ENCODE measurements around the gene VWA8. TPM values are rescaled to one million over a fixed set of nuclear protein-coding genes. Genes with fewer than 3 reads are reported as not detected.

Gene VWA8
- polyA plus RNA-seq, 1 experiment: 12.4 TPM

DNA sequence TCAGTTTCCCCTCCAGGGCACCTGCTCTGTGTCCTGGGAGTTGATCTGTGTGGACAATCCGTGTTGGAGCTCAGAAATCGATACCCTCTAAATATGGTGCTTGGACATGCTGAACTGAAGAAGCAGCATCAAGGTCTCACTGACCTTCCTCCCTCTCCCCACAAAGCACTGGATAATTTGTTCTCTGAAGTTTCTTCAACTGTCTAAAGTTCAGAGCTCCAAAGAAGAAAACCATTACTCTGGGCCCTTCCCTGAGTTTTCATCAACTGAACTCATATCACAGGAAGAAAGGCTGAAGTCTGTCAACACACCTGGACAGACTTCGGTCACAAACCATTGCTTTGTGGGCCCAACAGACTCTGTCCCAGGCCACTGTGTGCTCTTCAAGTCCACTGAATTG is 371.5 kb downstream of the VWA8 start:
- peak overlapping the region; percentile 42 for H3K27ac ChIP-seq (ENCODE audit: low read depth, low read length)
- H3K4me3 ChIP-seq (ENCODE audit: low read depth, low read length): no peak overlapping the region
- H3K9me3 ChIP-seq (ENCODE audit: control insufficient read depth, insufficient read depth, low read length): no peaks in the 10 kb centered on the region
- TF ChIP-seq CTCF (IDR thresholded peaks at IDR 0.05; ENCODE audit: low read depth, low read length): no peak
- ChIA-PET CTCF (no interaction called here), POLR2A (interaction anchor here (1.5 to 2.0 kb wide), 2 partner anchors 24 to 84 kb away, joined by 3 to 8 read pairs; no protein-coding TSS in a partner anchor)
- no peak for DNase-seq (ENCODE audit: low read depth, low spot score)
- H3K27me3 ChIP-seq (ENCODE audit: control insufficient read depth, insufficient read depth, low read length): no peaks in the 10 kb centered on the region

GRCh38 chr13:41588899-41589298 is 372.0 kb downstream of the VWA8 start:
- Histone ChIP-seq H3K4me3 (ENCODE audit: low read depth, low read length) (no peak overlapping the region), H3K9me3 (ENCODE audit: control insufficient read depth, insufficient read depth, low read length) (no peaks in the 10 kb centered on the region), H3K27me3 (ENCODE audit: control insufficient read depth, insufficient read depth, low read length) (no peaks in the 10 kb centered on the region), H3K27ac (ENCODE audit: low read depth, low read length) (peak overlapping the region; percentile 66)
- TF ChIP-seq CTCF (IDR thresholded peaks at IDR 0.05; ENCODE audit: low read depth, low read length): no peak
- ChIA-PET CTCF (no interaction called here), POLR2A (interaction anchor here (1.5 to 2.0 kb wide), 2 partner anchors 25 to 83 kb away, joined by 3 to 8 read pairs; no protein-coding TSS in a partner anchor)
- DNase-seq (ENCODE audit: low read depth, low spot score): peak; percentile 74

DNA sequence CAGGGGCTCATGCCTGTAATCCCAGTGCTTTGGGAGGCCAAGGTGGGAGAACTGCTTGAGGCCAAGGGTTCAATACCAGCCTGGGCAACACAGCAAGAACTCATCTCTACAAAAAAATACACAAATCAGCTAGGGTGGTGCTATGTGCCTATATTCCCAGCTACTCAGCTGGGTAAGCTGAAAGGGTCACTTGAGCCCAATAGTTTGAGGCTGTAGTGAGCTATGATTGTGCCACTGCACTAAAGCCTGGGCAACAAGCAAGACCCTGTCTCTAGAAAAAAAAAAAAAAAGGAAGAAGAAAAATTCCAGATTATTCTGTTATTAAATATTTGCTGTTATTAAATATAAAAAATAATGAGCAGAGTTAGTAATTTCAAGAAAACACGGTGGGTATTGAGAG is 372.5 kb downstream of the VWA8 start:
- Histone ChIP-seq H3K9me3 (ENCODE audit: control insufficient read depth, insufficient read depth, low read length) (no peaks in the 10 kb centered on the region), H3K4me3 (ENCODE audit: low read depth, low read length) (no peak overlapping the region), H3K27me3 (ENCODE audit: control insufficient read depth, insufficient read depth, low read length) (no peaks in the 10 kb centered on the region), H3K27ac (ENCODE audit: low read depth, low read length) (peak overlapping the region; percentile 79)
- no peak for TF ChIP-seq CTCF (IDR thresholded peaks at IDR 0.05; ENCODE audit: low read depth, low read length)
- CTCF ChIA-PET: no interaction called here
- POLR2A ChIA-PET: interaction anchor here (1.5 to 2.0 kb wide), 2 partner anchors 25 to 83 kb away, joined by 3 to 8 read pairs; no protein-coding TSS in a partner anchor
- no peak for DNase-seq (ENCODE audit: low read depth, low spot score)

GRCh38 chr13:41587490-41587889 is 373.4 kb downstream of the VWA8 start:
- ChIA-PET CTCF (interaction anchor here (0.5 to 1.1 kb wide), 2 partner anchors 76 to 128 kb away, joined by 4 read pairs; no protein-coding TSS in a partner anchor), POLR2A (no interaction called here)
- Histone ChIP-seq H3K27me3 (ENCODE audit: control insufficient read depth, insufficient read depth, low read length) (no peaks in the 10 kb centered on the region), H3K27ac (ENCODE audit: low read depth, low read length) (no peak overlapping the region), H3K9me3 (ENCODE audit: control insufficient read depth, insufficient read depth, low read length) (no peaks in the 10 kb centered on the region), H3K4me3 (ENCODE audit: low read depth, low read length) (no peak overlapping the region)
- TF ChIP-seq CTCF (IDR thresholded peaks at IDR 0.05; ENCODE audit: low read depth, low read length): no peak
- no peak for DNase-seq (ENCODE audit: low read depth, low spot score)

DNA sequence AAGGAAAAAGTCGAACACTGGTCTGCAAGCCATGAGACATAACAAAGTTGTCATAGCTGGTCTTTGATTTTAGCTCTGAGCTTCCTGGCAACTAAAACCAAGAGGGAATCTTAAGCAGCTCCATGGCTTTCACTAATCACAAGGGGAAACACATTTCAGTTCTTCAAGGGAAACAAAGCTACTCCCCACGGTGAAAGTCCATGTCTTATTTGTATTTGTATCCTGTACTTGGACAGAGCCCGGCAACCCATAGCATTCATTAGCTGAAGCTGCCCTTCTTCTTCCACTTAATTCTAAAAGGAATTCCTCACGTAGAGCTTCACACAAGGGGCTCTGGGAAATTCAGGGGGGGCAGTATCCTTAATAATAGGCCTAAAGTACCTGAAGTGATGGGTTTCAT is 374.7 kb downstream of the VWA8 start:
- TF ChIP-seq CTCF (IDR thresholded peaks at IDR 0.05; ENCODE audit: low read depth, low read length): no peak
- ChIA-PET POLR2A (no interaction called here), CTCF (interaction anchor here (0.6 to 1.1 kb wide), 2 partner anchors 8 to 17 kb away, joined by 3 to 4 read pairs; no protein-coding TSS in a partner anchor)
- H3K27me3 ChIP-seq (ENCODE audit: control insufficient read depth, insufficient read depth, low read length): no peaks in the 10 kb centered on the region
- DNase-seq (ENCODE audit: low read depth, low spot score): no peak
- no peaks in the 10 kb centered on the region for H3K9me3 ChIP-seq (ENCODE audit: control insufficient read depth, insufficient read depth, low read length)
- no peak overlapping the region for H3K4me3 ChIP-seq (ENCODE audit: low read depth, low read length)
- H3K27ac ChIP-seq (ENCODE audit: low read depth, low read length): no peak overlapping the region
